A549 (cell line): ENCODE results near the gene OTOL1. TPM values are rescaled to one million over a fixed set of nuclear protein-coding genes. Genes with fewer than 3 reads are reported as not detected.

ENCODE experiments used
- ATAC-seq, 2 experiments: fragments of 200-7000 bp in 1 of 2; fragments of >200 bp in 1 of 2; cut with Nextera tagmentation in 1 of 2; cut with Tn5 transposase in 1 of 2; 3 replicates each; pipeline versions ENCODE4 v1.8.0 to v1.9.1; 2018 to 2020; ENCODE audit warnings: mild to moderate bottlenecking in 1 of 2, moderate library complexity in 1 of 2
- CTCF ChIA-PET: fragments of 300-600 bp; sonication (Branson Sonifier 250); formaldehyde crosslinking; extraction: SDS; loops from one replicate; lab custom pipeline; 2021; ENCODE audit warnings: antibody characterized with exemption, inconsistent platforms; lab: Yijun Ruan, JAX
- POLR2A ChIA-PET: fragments of 350-600 bp; formaldehyde crosslinking; extraction: SDS; loops from one replicate; lab custom pipeline; 2021; ENCODE audit warnings: antibody characterized with exemption, inconsistent platforms; lab: Yijun Ruan, JAX
- DNase-seq, 2 experiments: peaks; one replicate each; pipeline versions ENCODE4 v3.0.0 to v3.0.0-alpha.2; 2011 to 2016; ENCODE audit warnings: low read depth in 1 of 2, low spot score in 1 of 2
- FAIRE-seq: peaks from 2 replicates; lab custom pipeline; 2011; peaks lifted over from hg19 to GRCh38; lab: Jason Lieb, UNC
- H3K27ac ChIP-seq, 2 experiments: fragments of >200 bp; sonication (Bioruptor Twin); formaldehyde crosslinking; 3 replicates each; pipeline ENCODE4 v1.5.1; 2016 to 2017
- H3K4me1 ChIP-seq: fragments of >200 bp; sonication (Bioruptor Twin); formaldehyde crosslinking; 3 replicates; pipeline ENCODE4 v1.6.1; 2016
- H3K4me2 ChIP-seq: fragments of >200 bp; sonication (Bioruptor Twin); formaldehyde crosslinking; 3 replicates; pipeline ENCODE4 v1.6.1; 2016
- H3K4me3 ChIP-seq: fragments of >200 bp; sonication (Bioruptor Twin); formaldehyde crosslinking; 3 replicates; pipeline ENCODE4 v1.5.1; 2016
- H3K9me3 ChIP-seq: fragments of >200 bp; sonication (Bioruptor Twin); formaldehyde crosslinking; 3 replicates; pipeline ENCODE4 v1.6.1; 2016
- BHLHE40 ChIP-seq: IDR thresholded peaks from 2 replicates; pipeline ENCODE4 v1.6.1; 2012; ENCODE audit warnings: low read depth, low read length, inconsistent platforms
- CBX2 ChIP-seq: fragments of 200-600 bp; sonication (generic); IDR thresholded peaks from 2 replicates; pipeline ENCODE4 v1.6.1; 2016; ENCODE audit warnings: low read depth, mild to moderate bottlenecking, borderline replicate concordance
- CHD2 ChIP-seq: fragments of 150-350 bp; IDR thresholded peaks from 2 replicates; pipeline ENCODE4 v1.6.1; 2014; ENCODE audit warnings: low read length; ENCODE audit not compliant: partially characterized antibody
- HOXB13 ChIP-seq: fragments of 250-450 bp; sonication (Bioruptor Pico); IDR thresholded peaks from 2 replicates; pipeline ENCODE4 v1.5.0; 2020; ENCODE audit warnings: low read depth, mild to moderate bottlenecking, moderate library complexity
- KDM5A ChIP-seq: fragments of 200-600 bp; sonication (generic); IDR thresholded peaks from 2 replicates; pipeline ENCODE4 v1.6.1; 2016; ENCODE audit warnings: antibody characterized with exemption, mild to moderate bottlenecking
- PHF8 ChIP-seq: fragments of 200-600 bp; sonication (generic); IDR thresholded peaks from 2 replicates; pipeline ENCODE4 v1.6.1; 2016; ENCODE audit warnings: low read depth, mild to moderate bottlenecking, antibody characterized with exemption, moderate library complexity, borderline replicate concordance
- ZFP36 ChIP-seq: fragments of 450-650 bp; IDR thresholded peaks from 2 replicates; pipeline ENCODE4 v1.6.1; 2014; ENCODE audit warnings: borderline replicate concordance; ENCODE audit not compliant: partially characterized antibody
- WGBS: methylation state at CpG from one replicate; pipeline ENCODE4 v1.1.6; 2017; ENCODE audit errors: missing lambda C conversion rate; 5-methylcytosine and 5-hydroxymethylcytosine counted together
- polyA plus RNA-seq, 4 experiments: library from polyadenylated mRNA; depleted of rRNA in 3 of 4; stranded (reverse); fragments of >200 nt; fragmentation: RNase III in 1 of 4; extraction: RNeasy Plus Mini Kit Qiagen cat#74134 plus additional on column Dnase treatment in 1 of 4; gene quantifications; 2 replicates in 3 of 4; 3 replicates in 1 of 4; pipeline ENCODE4 v1.2.3, GENCODE V29; 2011 to 2017
- TF ChIP-seq, protein P1 (sequence below): fragments of 450-650 bp; IDR thresholded peaks from 2 replicates; pipeline ENCODE4 v1.6.1; 2014; ENCODE audit warnings: antibody characterized with exemption
- TF ChIP-seq, protein P2 (sequence below): fragments of >200 bp; sonication (Bioruptor Twin); formaldehyde crosslinking; IDR thresholded peaks from 3 replicates; pipeline ENCODE4 v1.6.1; 2016
- TF ChIP-seq, protein P3 (sequence below): fragments of 150-350 bp; IDR thresholded peaks from 2 replicates; pipeline ENCODE4 v1.6.1; 2014; ENCODE audit warnings: low read depth, mild to moderate bottlenecking, low read length
- TF ChIP-seq, protein P4 (sequence below): fragments of 250-450 bp; sonication (Bioruptor Pico); IDR thresholded peaks from 2 replicates; pipeline ENCODE4 v1.5.0; 2020; ENCODE audit warnings: low read depth, mild to moderate bottlenecking, moderate library complexity

Gene OTOL1
- polyA plus RNA-seq, 2 of the 4 experiments (the other 2 are of a cell fraction): not detected

DNA sequence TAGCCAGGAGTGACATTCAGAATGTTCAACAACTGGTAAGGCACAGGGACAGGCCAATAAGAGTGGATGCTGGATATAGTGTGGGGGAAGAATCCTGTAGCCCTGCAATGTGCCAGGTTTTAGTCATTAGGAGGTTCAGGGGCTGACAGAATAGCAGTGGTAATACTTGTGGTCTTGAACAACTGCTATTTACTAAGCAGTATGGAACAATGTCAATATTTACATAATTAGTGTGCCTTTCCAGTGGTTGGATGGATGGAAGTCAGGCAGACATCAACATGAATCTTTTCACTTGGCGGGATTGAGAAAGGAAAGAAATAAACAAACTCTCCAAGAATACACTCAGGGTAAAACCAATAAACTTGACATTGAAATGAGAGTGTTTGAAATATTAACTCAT is 55.1 kb downstream of the OTOL1 start:
- TF ChIP-seq PHF8: no peak
- TF ChIP-seq, protein P1, sequence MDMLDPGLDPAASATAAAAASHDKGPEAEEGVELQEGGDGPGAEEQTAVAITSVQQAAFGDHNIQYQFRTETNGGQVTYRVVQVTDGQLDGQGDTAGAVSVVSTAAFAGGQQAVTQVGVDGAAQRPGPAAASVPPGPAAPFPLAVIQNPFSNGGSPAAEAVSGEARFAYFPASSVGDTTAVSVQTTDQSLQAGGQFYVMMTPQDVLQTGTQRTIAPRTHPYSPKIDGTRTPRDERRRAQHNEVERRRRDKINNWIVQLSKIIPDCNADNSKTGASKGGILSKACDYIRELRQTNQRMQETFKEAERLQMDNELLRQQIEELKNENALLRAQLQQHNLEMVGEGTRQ: no peak
- no peak for TF ChIP-seq ZFP36
- TF ChIP-seq CBX2: no peak
- no peak for TF ChIP-seq CHD2
- TF ChIP-seq HOXB13 (CRISPR knock-in tag): no peak
- TF ChIP-seq KDM5A: no peak
- TF ChIP-seq, protein P2, sequence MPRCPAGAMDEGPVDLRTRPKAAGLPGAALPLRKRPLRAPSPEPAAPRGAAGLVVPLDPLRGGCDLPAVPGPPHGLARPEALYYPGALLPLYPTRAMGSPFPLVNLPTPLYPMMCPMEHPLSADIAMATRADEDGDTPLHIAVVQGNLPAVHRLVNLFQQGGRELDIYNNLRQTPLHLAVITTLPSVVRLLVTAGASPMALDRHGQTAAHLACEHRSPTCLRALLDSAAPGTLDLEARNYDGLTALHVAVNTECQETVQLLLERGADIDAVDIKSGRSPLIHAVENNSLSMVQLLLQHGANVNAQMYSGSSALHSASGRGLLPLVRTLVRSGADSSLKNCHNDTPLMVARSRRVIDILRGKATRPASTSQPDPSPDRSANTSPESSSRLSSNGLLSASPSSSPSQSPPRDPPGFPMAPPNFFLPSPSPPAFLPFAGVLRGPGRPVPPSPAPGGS: no peak
- TF ChIP-seq, protein P3, sequence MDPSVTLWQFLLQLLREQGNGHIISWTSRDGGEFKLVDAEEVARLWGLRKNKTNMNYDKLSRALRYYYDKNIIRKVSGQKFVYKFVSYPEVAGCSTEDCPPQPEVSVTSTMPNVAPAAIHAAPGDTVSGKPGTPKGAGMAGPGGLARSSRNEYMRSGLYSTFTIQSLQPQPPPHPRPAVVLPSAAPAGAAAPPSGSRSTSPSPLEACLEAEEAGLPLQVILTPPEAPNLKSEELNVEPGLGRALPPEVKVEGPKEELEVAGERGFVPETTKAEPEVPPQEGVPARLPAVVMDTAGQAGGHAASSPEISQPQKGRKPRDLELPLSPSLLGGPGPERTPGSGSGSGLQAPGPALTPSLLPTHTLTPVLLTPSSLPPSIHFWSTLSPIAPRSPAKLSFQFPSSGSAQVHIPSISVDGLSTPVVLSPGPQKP: no peak
- TF ChIP-seq, protein P4, sequence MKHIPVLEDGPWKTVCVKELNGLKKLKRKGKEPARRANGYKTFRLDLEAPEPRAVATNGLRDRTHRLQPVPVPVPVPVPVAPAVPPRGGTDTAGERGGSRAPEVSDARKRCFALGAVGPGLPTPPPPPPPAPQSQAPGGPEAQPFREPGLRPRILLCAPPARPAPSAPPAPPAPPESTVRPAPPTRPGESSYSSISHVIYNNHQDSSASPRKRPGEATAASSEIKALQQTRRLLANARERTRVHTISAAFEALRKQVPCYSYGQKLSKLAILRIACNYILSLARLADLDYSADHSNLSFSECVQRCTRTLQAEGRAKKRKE (CRISPR knock-in tag): no peak
- Histone ChIP-seq H3K9me3 (no peaks in the 10 kb centered on the region), H3K4me1 (no peaks in the 10 kb centered on the region), H3K27ac (no peak overlapping the region), H3K4me3 (no peak overlapping the region), H3K4me2 (no peak overlapping the region)
- ChIA-PET CTCF (no interaction called here), POLR2A (no interaction called here)
- 65% methylated on average over 1 of the region's 1 CpG for WGBS
- ATAC-seq (no peak), FAIRE-seq (no peak), DNase-seq (no peak)

DNA sequence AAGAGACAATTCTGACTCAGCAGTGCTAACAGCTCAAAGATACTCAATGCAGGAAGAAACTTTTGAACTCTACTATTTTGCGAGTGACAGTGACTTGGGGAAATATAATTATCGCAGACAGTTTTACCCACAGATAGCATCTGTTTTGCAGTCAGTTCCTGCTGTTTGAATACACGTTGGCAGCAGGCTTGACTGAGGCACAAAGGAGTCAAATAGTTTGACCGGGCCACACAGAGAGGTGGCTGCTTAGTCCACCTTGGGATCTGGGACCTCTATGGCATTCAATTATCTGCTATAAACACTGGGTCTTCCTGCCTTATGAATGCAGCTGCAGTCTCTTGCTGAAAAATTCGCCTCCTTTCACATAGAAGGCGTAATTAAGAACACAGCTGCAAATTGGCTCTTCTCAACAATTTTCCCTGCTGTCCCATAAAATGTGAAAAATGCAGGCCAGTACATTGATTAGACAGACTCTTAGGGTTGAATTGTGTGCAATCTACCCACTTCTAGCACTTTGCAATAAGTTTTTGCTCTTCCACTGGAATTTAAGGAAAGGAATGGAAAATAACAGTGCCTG is 56.5 kb downstream of the OTOL1 start:
- FAIRE-seq (no peak), ATAC-seq (no peak)
- 60% methylated on average over 6 of the region's 6 CpGs for WGBS

More for the DNA sequence above, 56.5 kb downstream of the OTOL1 start:
- DNase-seq: no peak
- TF ChIP-seq BHLHE40: no peak
- CTCF ChIA-PET: interaction anchor here (1.5 kb wide), 1 partner anchor 9 kb away, joined by 3 read pairs; no protein-coding TSS in a partner anchor
- Histone ChIP-seq H3K4me3 (no peak overlapping the region), H3K9me3 (no peaks in the 10 kb centered on the region), H3K4me2 (no peak overlapping the region), H3K4me1 (no peaks in the 10 kb centered on the region), H3K27ac (no peak overlapping the region)
- POLR2A ChIA-PET: no interaction called here

Other genes with a start within 250 kb of the OTOL1 start
- gene SPTSSB, start 125.3 kb upstream of the OTOL1 start, polyA plus RNA-seq (2011; rRNA removed): 0.43 TPM in 1 of 2 replicates, not detected in the other
- gene SPTSSB, start 125.3 kb upstream of the OTOL1 start, polyA plus RNA-seq (2017; fragmentation: RNase III; extraction: RNeasy Plus Mini Kit Qiagen cat#74134 plus additional on column Dnase treatment): 0.06 to 0.07 TPM in 2 of 3 replicates, not detected in the other